ENCODE results near the gene MRPL49.

The MRPL49 gene

GRCh38 chr11:65121865-65122696, at the start of gene MRPL49, which contains the start of gene FAU:
Gene MRPL49 (plus strand): TSS chr11:65122321. CDS start chr11:65122347, 26 bp downstream.
Gene FAU (minus strand): TSS chr11:65122134. CDS start chr11:65121813, 321 bp downstream.
- peak; percentile 97 to 98 for DNase-seq (ENCODE audit: low read depth in 2 of 2)

GRCh38 chr11:65072631-65072966, 49.5 kb upstream of the MRPL49 start:
- DNase-seq (ENCODE audit: low read depth in 2 of 2): no peak

- DNase-seq (ENCODE audit: low read depth in 2 of 2): no peak
These were observed 44.7 kb upstream of the MRPL49 start for GRCh38 chr11:65077451-65077850.

- peak; percentile 45 to 56 for DNase-seq (ENCODE audit: low read depth in 2 of 2)
These were observed 44.0 kb upstream of the MRPL49 start for GRCh38 chr11:65078151-65078550.

- DNase-seq (ENCODE audit: low read depth in 2 of 2): no peak
These were observed 43.3 kb upstream of the MRPL49 start for GRCh38 chr11:65078786-65079342.

GRCh38 chr11:65083134-65083833, 38.8 kb upstream of the MRPL49 start:
- DNase-seq (ENCODE audit: low read depth in 2 of 2): no peak

GRCh38 chr11:65083834-65084597, 38.1 kb upstream of the MRPL49 start, which contains the start of the genes CDCA5 and ZFPL1:
Gene CDCA5 (minus strand): TSS chr11:65084040. CDS start chr11:65083978, 62 bp downstream.
Gene ZFPL1 (plus strand): TSS chr11:65084222. CDS start chr11:65084699, 477 bp downstream.
- peak; percentile 94 for DNase-seq (ENCODE audit: low read depth in 2 of 2)

- DNase-seq (ENCODE audit: low read depth in 2 of 2): no peak
These were observed 37.3 kb upstream of the MRPL49 start for GRCh38 chr11:65084598-65085375.

- no peak for DNase-seq (ENCODE audit: low read depth in 2 of 2)
These were observed 36.7 kb upstream of the MRPL49 start for GRCh38 chr11:65085446-65085845.

GRCh38 chr11:65086809-65087208, 35.3 kb upstream of the MRPL49 start:
- no peak for DNase-seq (ENCODE audit: low read depth in 2 of 2)

- DNase-seq (ENCODE audit: low read depth in 2 of 2): no peak
These were observed 34.9 kb upstream of the MRPL49 start for GRCh38 chr11:65087216-65087615.

- no peak for DNase-seq (ENCODE audit: low read depth in 2 of 2)
These were observed 34.3 kb upstream of the MRPL49 start for GRCh38 chr11:65087827-65088226.

GRCh38 chr11:65089621-65090020, 32.5 kb upstream of the MRPL49 start:
- DNase-seq (ENCODE audit: low read depth in 2 of 2): no peak

- no peak for DNase-seq (ENCODE audit: low read depth in 2 of 2)
These were observed 31.5 kb upstream of the MRPL49 start for GRCh38 chr11:65090628-65091027.

- no peak for DNase-seq (ENCODE audit: low read depth in 2 of 2)
These were observed 26.7 kb upstream of the MRPL49 start for GRCh38 chr11:65095427-65095826.

- DNase-seq (ENCODE audit: low read depth in 2 of 2): peak; percentile 65 to 71
These were observed 25.9 kb upstream of the MRPL49 start, which contains the start of gene VPS51 for GRCh38 chr11:65095974-65096806. Gene VPS51 (plus strand): TSS chr11:65096214. CDS start chr11:65096251, 37 bp downstream.

- DNase-seq (ENCODE audit: low read depth in 2 of 2): no peak
These were observed 25.2 kb upstream of the MRPL49 start for GRCh38 chr11:65096926-65097325.

GRCh38 chr11:65100674-65101350, 21.3 kb upstream of the MRPL49 start:
- no peak for DNase-seq (ENCODE audit: low read depth in 2 of 2)
